ENCODE measurements around the gene VPS36.

DNA sequence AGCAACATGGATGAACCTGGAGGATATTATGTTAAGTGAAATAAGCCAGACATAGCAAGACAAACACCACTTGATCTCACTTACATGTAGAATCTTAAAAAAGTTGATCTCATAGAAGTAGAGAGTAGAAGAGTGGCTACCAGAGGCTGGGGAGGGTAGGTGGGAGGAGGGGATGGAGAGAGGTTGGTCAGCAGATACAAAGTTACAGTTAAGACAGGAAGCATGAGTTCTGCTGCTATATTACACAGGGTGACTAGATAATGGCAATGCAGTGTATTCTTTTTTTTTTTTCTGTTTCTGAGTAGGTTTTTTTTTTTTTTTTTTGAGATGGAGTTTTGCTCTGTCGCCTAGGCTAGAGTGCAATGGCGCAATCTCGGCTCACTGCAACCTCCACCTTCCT is 29.2 kb downstream of the VPS36 start:
- no peak for TF ChIP-seq CTCF (IDR thresholded peaks at IDR 0.05)
- TF ChIP-seq ATF3 (CRISPR knock-in tag; conservative IDR thresholded peaks at IDR 0.05), result no peak
- TF ChIP-seq CREM (CRISPR knock-in tag; IDR thresholded peaks at IDR 0.05), result no peak
- TF ChIP-seq, protein P1, sequence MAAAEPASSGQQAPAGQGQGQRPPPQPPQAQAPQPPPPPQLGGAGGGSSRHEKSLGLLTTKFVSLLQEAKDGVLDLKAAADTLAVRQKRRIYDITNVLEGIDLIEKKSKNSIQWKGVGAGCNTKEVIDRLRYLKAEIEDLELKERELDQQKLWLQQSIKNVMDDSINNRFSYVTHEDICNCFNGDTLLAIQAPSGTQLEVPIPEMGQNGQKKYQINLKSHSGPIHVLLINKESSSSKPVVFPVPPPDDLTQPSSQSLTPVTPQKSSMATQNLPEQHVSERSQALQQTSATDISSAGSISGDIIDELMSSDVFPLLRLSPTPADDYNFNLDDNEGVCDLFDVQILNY (CRISPR knock-in tag; IDR thresholded peaks at IDR 0.05), result no peak
- TF ChIP-seq, protein P2, sequence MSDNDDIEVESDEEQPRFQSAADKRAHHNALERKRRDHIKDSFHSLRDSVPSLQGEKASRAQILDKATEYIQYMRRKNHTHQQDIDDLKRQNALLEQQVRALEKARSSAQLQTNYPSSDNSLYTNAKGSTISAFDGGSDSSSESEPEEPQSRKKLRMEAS (CRISPR knock-in tag; IDR thresholded peaks at IDR 0.05), result no peak
- no peak for TF ChIP-seq ATF1 (CRISPR knock-in tag; IDR thresholded peaks at IDR 0.05)

All from WTC11 (cell line).